Loucy (cell line): ENCODE measurements around the gene ADGRD1.

Experiments
- H2AFZ ChIP-seq: fragments of 200-600 bp; sonication (generic); 2 replicates; pipeline ENCODE4 v1.6.0; 2016; ENCODE audit warnings: antibody characterized with exemption, mild to moderate bottlenecking, low read length, moderate library complexity
- H3F3A ChIP-seq: fragments of 200-600 bp; 2 replicates; pipeline ENCODE4 v1.6.0; 2016; ENCODE audit warnings: antibody characterized with exemption, low read depth, mild to moderate bottlenecking
- H3K27me3 ChIP-seq: fragments of 200-600 bp; sonication (generic); 2 replicates; pipeline ENCODE4 v1.6.1; 2014; ENCODE audit warnings: low read length, mild to moderate bottlenecking; ENCODE audit not compliant: insufficient read depth, poor library complexity, severe bottlenecking
- H3K36me3 ChIP-seq: fragments of 200-600 bp; sonication (generic); 2 replicates; pipeline ENCODE4 v1.6.1; 2016; ENCODE audit warnings: low read length; ENCODE audit not compliant: insufficient read depth
- H3K4me1 ChIP-seq: fragments of 200-600 bp; sonication (generic); 2 replicates; pipeline ENCODE4 v1.5.1; 2014; ENCODE audit warnings: low read length, mild to moderate bottlenecking; ENCODE audit not compliant: insufficient read depth, poor library complexity, severe bottlenecking
- H3K4me2 ChIP-seq: fragments of 200-600 bp; sonication (generic); 2 replicates; pipeline ENCODE4 v1.6.0; 2014; ENCODE audit warnings: antibody characterized with exemption, low read length, low read depth, mild to moderate bottlenecking; ENCODE audit not compliant: poor library complexity, severe bottlenecking
- H3K4me3 ChIP-seq: fragments of 200-600 bp; sonication (generic); 2 replicates; pipeline ENCODE4 v1.5.1; 2014; ENCODE audit warnings: low read length, mild to moderate bottlenecking, mixed read lengths; ENCODE audit not compliant: poor library complexity, severe bottlenecking
- H3K79me2 ChIP-seq: fragments of 200-600 bp; sonication (generic); 2 replicates; pipeline ENCODE4 v1.6.1; 2014; ENCODE audit warnings: low read length; ENCODE audit not compliant: insufficient read depth
- H3K9ac ChIP-seq: fragments of 200-600 bp; sonication (generic); 2 replicates; pipeline ENCODE4 v1.6.0; 2014; ENCODE audit warnings: mild to moderate bottlenecking, low read depth, low read length, moderate library complexity; ENCODE audit not compliant: poor library complexity, severe bottlenecking
- H3K9me2 ChIP-seq: fragments of 200-600 bp; sonication (generic); replicated peaks from 2 replicates; pipeline ENCODE4 v1.6.1; 2016; ENCODE audit warnings: low read depth, low read length, mixed read lengths
- H3K9me3 ChIP-seq: fragments of 200-600 bp; sonication (generic); 2 replicates; pipeline ENCODE4 v1.6.1; 2014; ENCODE audit warnings: mild to moderate bottlenecking, antibody characterized with exemption, low read length, low read depth; ENCODE audit not compliant: insufficient read depth
- H4K20me1 ChIP-seq: fragments of 200-600 bp; sonication (generic); 2 replicates; pipeline ENCODE4 v1.6.0; 2014; ENCODE audit warnings: antibody characterized with exemption, low read length, mild to moderate bottlenecking; ENCODE audit not compliant: insufficient read depth, poor library complexity, severe bottlenecking
- CTCF ChIP-seq: fragments of 200-600 bp; sonication (generic); conservative IDR thresholded peaks from 2 replicates; pipeline ENCODE4 v1.5.1; 2014; ENCODE audit warnings: mild to moderate bottlenecking, antibody characterized with exemption, low read length
- EZH2phosphoT487 ChIP-seq: fragments of 200-600 bp; IDR thresholded peaks from 2 replicates; pipeline ENCODE4 v1.6.1; 2018; ENCODE audit warnings: antibody characterized with exemption, mild to moderate bottlenecking, moderate library complexity, borderline replicate concordance

ADGRD1 gene

DNA sequence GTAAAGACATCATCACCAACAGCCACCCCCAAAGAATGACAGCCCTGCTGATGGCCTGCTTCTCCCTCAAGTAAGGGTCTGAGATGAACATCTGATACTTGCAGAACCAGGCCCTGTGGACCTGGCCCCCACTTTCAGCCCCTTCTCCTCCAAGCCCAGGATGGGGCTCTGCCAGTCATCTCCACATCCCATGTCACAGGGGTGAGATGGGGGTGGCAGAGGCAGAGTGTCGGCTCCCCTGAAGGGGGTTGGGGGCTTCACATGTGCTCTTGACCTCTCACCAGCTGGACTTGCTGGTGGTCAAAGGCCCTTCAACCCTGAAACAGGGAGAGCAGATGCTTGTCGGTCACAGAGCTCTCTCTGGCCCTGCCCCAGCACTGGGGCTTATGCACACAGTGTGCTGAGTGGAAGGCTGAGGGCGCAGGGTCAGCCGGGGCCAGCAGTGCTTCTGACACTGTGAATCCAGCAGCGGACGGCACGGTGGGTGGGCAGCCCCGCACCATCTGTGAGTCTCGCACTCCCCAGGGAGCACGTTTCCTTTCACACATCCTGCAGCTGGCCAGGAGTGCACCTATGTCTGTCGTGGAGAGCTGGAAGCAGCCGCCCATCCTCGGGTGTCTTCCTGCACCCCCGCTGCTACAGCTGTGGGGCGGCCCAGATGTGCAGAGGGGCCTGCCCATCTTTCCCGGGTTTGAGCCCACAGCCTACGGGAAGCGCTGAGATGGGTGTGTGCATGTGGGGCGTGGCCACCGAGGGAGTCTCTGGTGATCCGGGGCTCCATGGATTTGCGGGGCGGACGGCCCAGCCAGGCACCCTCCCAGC, 94.3 kb downstream of the ADGRD1 start:
- TF ChIP-seq EZH2phosphoT487 (no peak), CTCF (no peak)

DNA sequence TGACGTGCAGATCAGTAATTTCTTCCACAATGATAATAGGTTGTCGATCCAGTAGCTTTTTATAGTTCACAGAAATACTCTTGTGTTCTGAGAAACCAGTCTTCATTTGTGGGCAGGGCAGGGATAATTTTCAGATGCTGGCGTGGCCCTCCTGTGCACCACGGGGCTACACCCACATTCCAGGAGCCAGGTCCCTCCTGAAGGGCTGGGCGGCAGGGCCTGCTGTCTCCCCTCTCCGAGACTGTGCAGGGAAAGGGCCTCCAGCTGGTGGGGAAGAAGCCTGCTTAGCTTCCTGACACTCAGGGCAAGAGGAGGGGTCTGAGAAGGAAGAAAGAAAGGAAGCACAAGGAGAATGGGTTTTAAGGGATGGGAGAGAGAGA, 94.9 kb downstream of the ADGRD1 start:
- Histone ChIP-seq H3K4me1 (no peaks in the 10 kb centered on the region), H3K36me3 (no peaks in the 10 kb centered on the region), H3K9me2 (no peaks in the 10 kb centered on the region), H4K20me1 (no peaks in the 10 kb centered on the region), H3K4me3 (no peak overlapping the region), H3K79me2 (no peaks in the 10 kb centered on the region), H3K9ac (no peak overlapping the region), H3K27me3 (no peaks in the 10 kb centered on the region), H2AFZ (no peak overlapping the region), H3K4me2 (no peak overlapping the region), H3F3A (no peaks in the 10 kb centered on the region), H3K9me3 (no peaks in the 10 kb centered on the region)
- TF ChIP-seq CTCF (no peak), EZH2phosphoT487 (no peak)

More for the DNA sequence above, 94.3 kb downstream of the ADGRD1 start:
- no peaks in the 10 kb centered on the region for H3F3A ChIP-seq
- no peaks in the 10 kb centered on the region for H3K36me3 ChIP-seq
- no peaks in the 10 kb centered on the region for H3K27me3 ChIP-seq
- no peak overlapping the region for H3K4me3 ChIP-seq
- H4K20me1 ChIP-seq: no peaks in the 10 kb centered on the region
- H2AFZ ChIP-seq: no peak overlapping the region
- H3K79me2 ChIP-seq: no peaks in the 10 kb centered on the region
- H3K4me2 ChIP-seq: no peak overlapping the region
- no peaks in the 10 kb centered on the region for H3K9me2 ChIP-seq
- H3K9ac ChIP-seq: no peak overlapping the region
- no peaks in the 10 kb centered on the region for H3K9me3 ChIP-seq
- no peaks in the 10 kb centered on the region for H3K4me1 ChIP-seq

DNA sequence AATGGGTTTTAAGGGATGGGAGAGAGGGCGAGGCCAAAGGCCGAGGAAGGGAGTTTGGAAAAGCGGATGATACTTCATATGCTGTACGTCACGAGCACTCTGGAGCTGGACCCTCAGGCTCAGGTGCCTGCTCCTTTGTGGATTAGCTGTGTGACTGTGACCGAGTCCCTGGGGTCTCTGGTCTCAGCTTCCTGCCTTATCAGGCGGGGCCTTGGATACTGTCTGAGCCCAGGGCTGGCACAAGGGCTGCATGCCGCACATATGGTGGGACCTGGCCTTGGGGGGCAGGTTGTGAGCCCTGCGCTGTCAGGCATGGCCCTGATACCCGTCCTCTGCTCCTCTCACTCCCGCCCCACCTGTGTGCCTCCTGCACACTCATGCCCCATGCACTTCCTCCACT, 95.3 kb downstream of the ADGRD1 start:
- TF ChIP-seq EZH2phosphoT487 (no peak), CTCF (no peak)
- no peaks in the 10 kb centered on the region for H3K36me3 ChIP-seq
- no peaks in the 10 kb centered on the region for H3K9me2 ChIP-seq
- H3K4me2 ChIP-seq: no peak overlapping the region
- no peak overlapping the region for H2AFZ ChIP-seq
- H3K9ac ChIP-seq: no peak overlapping the region
- no peaks in the 10 kb centered on the region for H3K4me1 ChIP-seq
- H3K79me2 ChIP-seq: no peaks in the 10 kb centered on the region
- no peaks in the 10 kb centered on the region for H3K9me3 ChIP-seq
- no peaks in the 10 kb centered on the region for H3F3A ChIP-seq
- H3K27me3 ChIP-seq: no peaks in the 10 kb centered on the region
- no peak overlapping the region for H3K4me3 ChIP-seq
- no peaks in the 10 kb centered on the region for H4K20me1 ChIP-seq
